ENCODE results near the gene TSR3. TPM values are rescaled to one million over a fixed set of nuclear protein-coding genes. Genes with fewer than 3 reads are reported as not detected.
"Not testable (repeated sequence)": the region's sequence is repeated elsewhere in the genome, so short reads cannot be mapped to it uniquely, and the experiment has no call there.

TSR3 gene
- total RNA-seq, 1 experiment from 2014 or later: 20.1 TPM

- Histone ChIP-seq H3K4me2 (ENCODE audit: low read depth, low read length, poor library complexity, severe bottlenecking) (no peak overlapping the region), H3K79me2 (ENCODE audit: low read length) (no peaks in the 10 kb centered on the region), H3K27ac (ENCODE audit: low read length) (no peak overlapping the region), H3K9ac (ENCODE audit: low read length) (no peak overlapping the region), H3K4me3 (ENCODE audit: low read length) (no peak overlapping the region), H3K9me3 (ENCODE audit: low read length) (peaks cover 6% of the 10 kb centered on the region), H3K4me1 (ENCODE audit: low read length) (peaks cover 8% of the 10 kb centered on the region; the same call in 1 of the 2 replicates), H3K27me3 (ENCODE audit: low read length) (no peaks in the 10 kb centered on the region), H3K9me2 (replicated peaks; ENCODE audit: insufficient read depth, low read length) (no peaks in the 10 kb centered on the region), H4K20me1 (ENCODE audit: insufficient read depth, low read depth, low read length) (no peaks in the 10 kb centered on the region), H3K36me3 (ENCODE audit: insufficient read depth, low read length) (no peaks in the 10 kb centered on the region), H2AFZ (ENCODE audit: low read length) (no peak overlapping the region)
- no peak for DNase-seq
These were observed 20.6 kb downstream of the TSR3 start for GRCh38 chr16:1330931-1331711.

- no peak overlapping the region for H3K4me2 ChIP-seq (ENCODE audit: low read depth, low read length, poor library complexity, severe bottlenecking)
- no peak overlapping the region for H3K27ac ChIP-seq (ENCODE audit: low read length)
- no peak overlapping the region for H3K9ac ChIP-seq (ENCODE audit: low read length)
These were observed 21.3 kb downstream of the TSR3 start for GRCh38 chr16:1330260-1330914.

GRCh38 chr16:1328961-1329360 lies 22.7 kb downstream of the TSR3 start:
- not testable (repeated sequence) for H3K9me3 ChIP-seq (ENCODE audit: low read length); DNase-seq; H3K4me1 ChIP-seq (ENCODE audit: low read length); H2AFZ ChIP-seq (ENCODE audit: low read length); H3K79me2 ChIP-seq (ENCODE audit: low read length); H3K36me3 ChIP-seq (ENCODE audit: insufficient read depth, low read length); H4K20me1 ChIP-seq (ENCODE audit: insufficient read depth, low read depth, low read length); H3K27ac ChIP-seq (ENCODE audit: low read length); H3K4me3 ChIP-seq (ENCODE audit: low read length); H3K9ac ChIP-seq (ENCODE audit: low read length); H3K9me2 ChIP-seq (replicated peaks; ENCODE audit: insufficient read depth, low read length); H3K27me3 ChIP-seq (ENCODE audit: low read length); H3K4me2 ChIP-seq (ENCODE audit: low read depth, low read length, poor library complexity, severe bottlenecking)

More at GRCh38 chr16:1330260-1330914, 21.3 kb downstream of the TSR3 start:
- H3K4me1 ChIP-seq (ENCODE audit: low read length): peaks cover 3% of the 10 kb centered on the region; the same call in 1 of the 2 replicates
- no peaks in the 10 kb centered on the region for H3K79me2 ChIP-seq (ENCODE audit: low read length)
- H3K4me3 ChIP-seq (ENCODE audit: low read length): no peak overlapping the region
- DNase-seq: peak; percentile 76
- peaks cover 6% of the 10 kb centered on the region for H3K9me3 ChIP-seq (ENCODE audit: low read length)
- no peak overlapping the region for H2AFZ ChIP-seq (ENCODE audit: low read length)
- no peaks in the 10 kb centered on the region for H3K27me3 ChIP-seq (ENCODE audit: low read length)
- H3K36me3 ChIP-seq (ENCODE audit: insufficient read depth, low read length): no peaks in the 10 kb centered on the region
- no peaks in the 10 kb centered on the region for H3K9me2 ChIP-seq (replicated peaks; ENCODE audit: insufficient read depth, low read length)
- no peaks in the 10 kb centered on the region for H4K20me1 ChIP-seq (ENCODE audit: insufficient read depth, low read depth, low read length)

GRCh38 chr16:1328136-1328535 lies 23.5 kb downstream of the TSR3 start:
- not testable (repeated sequence) for H3K9me3 ChIP-seq (ENCODE audit: low read length); H3K36me3 ChIP-seq (ENCODE audit: insufficient read depth, low read length); H2AFZ ChIP-seq (ENCODE audit: low read length); H3K9ac ChIP-seq (ENCODE audit: low read length); H3K4me1 ChIP-seq (ENCODE audit: low read length); H3K9me2 ChIP-seq (replicated peaks; ENCODE audit: insufficient read depth, low read length); H3K4me2 ChIP-seq (ENCODE audit: low read depth, low read length, poor library complexity, severe bottlenecking); H3K27ac ChIP-seq (ENCODE audit: low read length); H4K20me1 ChIP-seq (ENCODE audit: insufficient read depth, low read depth, low read length); DNase-seq; H3K4me3 ChIP-seq (ENCODE audit: low read length); H3K79me2 ChIP-seq (ENCODE audit: low read length); H3K27me3 ChIP-seq (ENCODE audit: low read length)

GRCh38 chr16:1327619-1327947 lies 24.1 kb downstream of the TSR3 start:
- Histone ChIP-seq H3K4me2 (ENCODE audit: low read depth, low read length, poor library complexity, severe bottlenecking) (no peak overlapping the region), H3K27ac (ENCODE audit: low read length) (no peak overlapping the region), H3K27me3 (ENCODE audit: low read length) (no peaks in the 10 kb centered on the region), H2AFZ (ENCODE audit: low read length) (no peak overlapping the region), H3K4me1 (ENCODE audit: low read length) (peaks cover 3% of the 10 kb centered on the region; the same call in 1 of the 2 replicates), H3K36me3 (ENCODE audit: insufficient read depth, low read length) (no peaks in the 10 kb centered on the region), H3K4me3 (ENCODE audit: low read length) (no peak overlapping the region), H3K9ac (ENCODE audit: low read length) (no peak overlapping the region), H3K9me3 (ENCODE audit: low read length) (peaks cover 6% of the 10 kb centered on the region), H4K20me1 (ENCODE audit: insufficient read depth, low read depth, low read length) (no peaks in the 10 kb centered on the region), H3K79me2 (ENCODE audit: low read length) (no peaks in the 10 kb centered on the region), H3K9me2 (replicated peaks; ENCODE audit: insufficient read depth, low read length) (no peaks in the 10 kb centered on the region)
- no peak for DNase-seq

GRCh38 chr16:1326946-1327618 lies 24.6 kb downstream of the TSR3 start:
- Histone ChIP-seq H3K4me2 (ENCODE audit: low read depth, low read length, poor library complexity, severe bottlenecking) (no peak overlapping the region), H3K4me1 (ENCODE audit: low read length) (peaks cover 3% of the 10 kb centered on the region; the same call in 1 of the 2 replicates), H3K9me3 (ENCODE audit: low read length) (peaks cover 6% of the 10 kb centered on the region), H3K79me2 (ENCODE audit: low read length) (no peaks in the 10 kb centered on the region), H3K27ac (ENCODE audit: low read length) (no peak overlapping the region), H3K4me3 (ENCODE audit: low read length) (no peak overlapping the region), H4K20me1 (ENCODE audit: insufficient read depth, low read depth, low read length) (no peaks in the 10 kb centered on the region), H3K9me2 (replicated peaks; ENCODE audit: insufficient read depth, low read length) (no peaks in the 10 kb centered on the region), H3K9ac (ENCODE audit: low read length) (no peak overlapping the region), H2AFZ (ENCODE audit: low read length) (no peak overlapping the region), H3K36me3 (ENCODE audit: insufficient read depth, low read length) (no peaks in the 10 kb centered on the region), H3K27me3 (ENCODE audit: low read length) (no peaks in the 10 kb centered on the region)
- DNase-seq: no peak

- peaks cover 6% of the 10 kb centered on the region for H3K9me3 ChIP-seq (ENCODE audit: low read length)
- no peaks in the 10 kb centered on the region for H3K36me3 ChIP-seq (ENCODE audit: insufficient read depth, low read length)
- no peak for DNase-seq
- H3K9ac ChIP-seq (ENCODE audit: low read length): no peak overlapping the region
- no peaks in the 10 kb centered on the region for H3K27me3 ChIP-seq (ENCODE audit: low read length)
- no peak overlapping the region for H3K4me2 ChIP-seq (ENCODE audit: low read depth, low read length, poor library complexity, severe bottlenecking)
- H3K27ac ChIP-seq (ENCODE audit: low read length): no peak overlapping the region
- no peaks in the 10 kb centered on the region for H4K20me1 ChIP-seq (ENCODE audit: insufficient read depth, low read depth, low read length)
- no peak overlapping the region for H2AFZ ChIP-seq (ENCODE audit: low read length)
- no peaks in the 10 kb centered on the region for H3K4me1 ChIP-seq (ENCODE audit: low read length)
- H3K9me2 ChIP-seq (replicated peaks; ENCODE audit: insufficient read depth, low read length): no peaks in the 10 kb centered on the region
- H3K79me2 ChIP-seq (ENCODE audit: low read length): no peaks in the 10 kb centered on the region
- H3K4me3 ChIP-seq (ENCODE audit: low read length): no peak overlapping the region
These were observed 25.3 kb downstream of the TSR3 start for GRCh38 chr16:1326391-1326790.

- Histone ChIP-seq H3K4me3 (ENCODE audit: low read length) (no peak overlapping the region), H4K20me1 (ENCODE audit: insufficient read depth, low read depth, low read length) (no peaks in the 10 kb centered on the region), H3K4me1 (ENCODE audit: low read length) (no peaks in the 10 kb centered on the region), H2AFZ (ENCODE audit: low read length) (no peak overlapping the region), H3K27me3 (ENCODE audit: low read length) (no peaks in the 10 kb centered on the region), H3K9me3 (ENCODE audit: low read length) (peaks cover 6% of the 10 kb centered on the region), H3K4me2 (ENCODE audit: low read depth, low read length, poor library complexity, severe bottlenecking) (no peak overlapping the region), H3K9me2 (replicated peaks; ENCODE audit: insufficient read depth, low read length) (no peaks in the 10 kb centered on the region), H3K79me2 (ENCODE audit: low read length) (no peaks in the 10 kb centered on the region), H3K27ac (ENCODE audit: low read length) (no peak overlapping the region), H3K36me3 (ENCODE audit: insufficient read depth, low read length) (no peaks in the 10 kb centered on the region), H3K9ac (ENCODE audit: low read length) (no peak overlapping the region)
- no peak for DNase-seq
These were observed 25.9 kb downstream of the TSR3 start for GRCh38 chr16:1325673-1326371.
